Ecto neural progenitor cell (in vitro differentiated cells): Measurements from ENCODE around the gene HSPBP1.

Experiments used
- DNase-seq: peaks from one replicate; pipeline ENCODE4 v3.0.0-alpha.2; 2018; ENCODE audit warnings: low spot score

The HSPBP1 gene

DNA sequence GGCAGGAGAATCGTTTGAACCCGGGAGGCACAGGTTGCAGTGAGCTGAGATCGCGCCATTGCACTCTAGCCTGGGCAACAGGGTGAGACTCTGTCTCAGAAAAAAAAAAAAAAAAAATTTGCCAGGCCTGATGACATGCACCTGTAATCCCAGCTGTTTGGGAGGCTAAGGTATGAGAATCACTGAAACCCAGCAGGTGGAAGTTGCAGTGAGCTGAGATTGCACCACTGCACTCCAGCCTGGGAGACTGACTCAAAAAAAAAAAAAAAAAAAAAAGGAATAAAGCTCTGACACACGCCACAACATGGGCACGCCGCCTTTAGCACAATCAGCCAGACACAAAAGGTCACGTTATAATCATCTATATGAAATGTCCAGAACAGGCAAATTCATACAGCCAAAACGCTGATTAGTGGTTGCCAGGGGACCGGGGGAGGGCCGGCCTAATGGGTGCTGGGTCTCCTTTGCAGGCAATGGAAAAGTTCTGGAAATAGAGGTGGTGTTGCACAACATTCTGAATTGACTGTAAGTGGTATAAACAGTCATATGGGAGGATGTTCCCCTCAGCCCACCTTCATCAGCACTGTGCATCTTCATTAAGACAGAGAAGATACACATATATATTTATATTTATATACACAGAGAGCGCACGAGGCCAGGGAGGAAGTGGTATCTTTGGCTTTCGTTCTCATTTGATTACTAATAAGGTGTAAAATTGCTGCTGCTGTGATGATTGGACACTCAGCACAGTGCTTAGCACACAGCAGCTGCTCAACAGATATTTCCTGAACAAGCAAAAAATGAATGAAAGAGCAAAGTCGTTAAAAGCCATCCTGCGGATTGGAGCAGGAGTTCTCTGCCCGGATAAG lies 3.8 kb downstream of the HSPBP1 start:
- DNase-seq, result no peak

- no peak for DNase-seq
These were observed 5.8 kb downstream of the HSPBP1 start for GRCh38 chr19:55273978-55274707.

- no peak for DNase-seq
These were observed 7.8 kb downstream of the HSPBP1 start for GRCh38 chr19:55272142-55272541.

DNA sequence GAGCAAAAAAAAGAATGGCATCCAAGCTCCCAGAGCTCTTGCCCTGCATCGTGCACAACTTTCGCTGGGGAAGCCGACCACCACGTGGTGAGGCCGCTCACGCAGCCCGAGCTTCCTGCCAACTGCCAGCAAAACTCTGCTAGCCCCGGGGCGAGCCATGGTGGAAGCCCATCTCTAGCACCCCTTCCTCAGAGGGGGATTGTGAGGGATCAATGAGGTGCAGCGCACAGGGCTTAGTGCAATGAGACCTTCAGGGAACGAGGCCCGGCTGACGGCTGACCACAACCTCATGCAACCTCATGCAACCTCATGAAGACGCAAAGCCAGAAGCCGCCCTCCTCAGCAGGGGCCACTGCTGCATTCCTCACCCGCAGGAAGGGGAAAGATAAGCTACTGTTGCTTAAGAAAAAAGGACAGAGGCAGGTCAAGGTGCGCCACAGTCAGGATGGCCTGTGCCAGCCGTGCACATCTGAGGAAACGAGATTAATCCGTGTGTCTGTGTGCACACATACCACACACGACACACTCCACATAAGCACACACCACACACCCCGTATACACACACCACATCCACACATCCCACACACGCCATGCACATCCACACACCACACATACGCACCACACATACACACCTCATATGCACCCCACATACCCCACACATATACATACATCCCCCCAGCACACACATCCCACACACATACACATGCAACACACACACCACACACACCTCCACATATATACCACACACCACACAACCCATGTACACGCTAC lies 9.6 kb downstream of the HSPBP1 start:
- no peak for DNase-seq

GRCh38 chr19:55269299-55269698 lies 10.6 kb downstream of the HSPBP1 start:
- DNase-seq, result no peak

GRCh38 chr19:55266840-55267239 lies 13.1 kb downstream of the HSPBP1 start:
- DNase-seq, result no peak

GRCh38 chr19:55266404-55266803 lies 13.5 kb downstream of the HSPBP1 start:
- DNase-seq, result no peak

- no peak for DNase-seq
These were observed 14.1 kb downstream of the HSPBP1 start for GRCh38 chr19:55265723-55266386.

- DNase-seq, result no peak
These were observed 14.7 kb downstream of the HSPBP1 start for GRCh38 chr19:55265173-55265572.

GRCh38 chr19:55264531-55264930 lies 15.4 kb downstream of the HSPBP1 start:
- no peak for DNase-seq

GRCh38 chr19:55262359-55262758 lies 17.6 kb downstream of the HSPBP1 start:
- no peak for DNase-seq

- no peak for DNase-seq
These were observed 18.2 kb downstream of the HSPBP1 start for GRCh38 chr19:55261671-55262126.

GRCh38 chr19:55259540-55260210 lies 20.2 kb downstream of the HSPBP1 start:
- peak; percentile 58 for DNase-seq

DNA sequence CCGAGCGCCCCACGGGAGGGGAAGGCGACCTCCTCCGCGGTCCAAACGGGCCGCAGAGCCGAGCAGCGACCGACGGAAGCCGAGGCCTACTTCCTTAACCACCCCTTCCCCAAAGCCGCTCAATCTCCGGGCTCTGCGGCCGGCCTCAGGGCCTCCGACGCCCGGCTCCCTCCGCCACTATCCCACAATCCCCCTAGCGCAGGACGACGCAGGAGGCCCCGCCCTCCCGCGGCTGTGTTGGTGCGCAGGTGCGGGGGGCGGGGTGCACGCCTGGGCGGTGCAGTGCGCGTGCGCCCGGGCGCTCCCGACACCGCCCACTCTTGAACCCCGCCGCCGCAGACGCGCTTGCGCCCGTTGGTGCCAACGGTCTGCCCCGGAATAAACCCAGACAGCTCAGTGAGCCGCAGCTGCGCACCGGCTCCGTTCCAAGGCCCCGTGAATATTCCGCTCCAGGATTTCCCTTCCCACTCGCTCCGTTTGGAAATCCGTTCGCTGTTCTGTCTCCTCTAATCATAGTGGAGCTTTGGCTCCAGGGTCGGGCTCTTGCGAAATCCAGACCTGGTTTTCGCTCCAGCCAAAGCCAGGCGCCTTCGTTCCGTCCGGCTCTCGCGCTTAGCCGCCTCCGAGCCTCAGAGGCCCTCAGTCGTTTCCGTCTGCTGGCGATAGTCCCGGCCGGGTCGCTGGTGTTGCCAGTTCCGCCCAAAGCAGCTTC lies 20.9 kb downstream of the HSPBP1 start, which contains the start of gene PPP6R1:
TSS of gene PPP6R1 (minus strand) at position 190 of the 712 bp plus-strand sequence. CDS start 11,914 bp downstream, outside the sequence.
- DNase-seq, result peak; percentile 96

DNA sequence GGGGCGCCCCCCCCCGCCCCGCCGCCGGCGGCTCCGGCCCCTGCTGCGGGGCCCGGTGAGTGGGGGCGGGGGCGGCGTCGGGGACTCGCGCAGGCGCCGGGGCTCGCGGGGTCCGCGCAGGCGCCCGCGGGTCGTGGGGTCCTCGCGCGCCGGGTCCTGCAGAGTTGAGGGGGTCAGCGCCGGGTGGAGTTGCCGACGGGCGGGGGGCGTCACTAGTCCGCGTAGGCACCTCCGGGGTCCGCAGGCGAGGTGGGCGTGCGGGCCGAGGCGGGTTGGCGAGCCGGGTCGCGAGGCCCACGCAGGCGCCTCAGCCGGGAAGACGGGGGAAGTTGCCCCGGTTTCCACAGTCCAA lies 21.5 kb downstream of the HSPBP1 start:
- DNase-seq, result no peak

DNA sequence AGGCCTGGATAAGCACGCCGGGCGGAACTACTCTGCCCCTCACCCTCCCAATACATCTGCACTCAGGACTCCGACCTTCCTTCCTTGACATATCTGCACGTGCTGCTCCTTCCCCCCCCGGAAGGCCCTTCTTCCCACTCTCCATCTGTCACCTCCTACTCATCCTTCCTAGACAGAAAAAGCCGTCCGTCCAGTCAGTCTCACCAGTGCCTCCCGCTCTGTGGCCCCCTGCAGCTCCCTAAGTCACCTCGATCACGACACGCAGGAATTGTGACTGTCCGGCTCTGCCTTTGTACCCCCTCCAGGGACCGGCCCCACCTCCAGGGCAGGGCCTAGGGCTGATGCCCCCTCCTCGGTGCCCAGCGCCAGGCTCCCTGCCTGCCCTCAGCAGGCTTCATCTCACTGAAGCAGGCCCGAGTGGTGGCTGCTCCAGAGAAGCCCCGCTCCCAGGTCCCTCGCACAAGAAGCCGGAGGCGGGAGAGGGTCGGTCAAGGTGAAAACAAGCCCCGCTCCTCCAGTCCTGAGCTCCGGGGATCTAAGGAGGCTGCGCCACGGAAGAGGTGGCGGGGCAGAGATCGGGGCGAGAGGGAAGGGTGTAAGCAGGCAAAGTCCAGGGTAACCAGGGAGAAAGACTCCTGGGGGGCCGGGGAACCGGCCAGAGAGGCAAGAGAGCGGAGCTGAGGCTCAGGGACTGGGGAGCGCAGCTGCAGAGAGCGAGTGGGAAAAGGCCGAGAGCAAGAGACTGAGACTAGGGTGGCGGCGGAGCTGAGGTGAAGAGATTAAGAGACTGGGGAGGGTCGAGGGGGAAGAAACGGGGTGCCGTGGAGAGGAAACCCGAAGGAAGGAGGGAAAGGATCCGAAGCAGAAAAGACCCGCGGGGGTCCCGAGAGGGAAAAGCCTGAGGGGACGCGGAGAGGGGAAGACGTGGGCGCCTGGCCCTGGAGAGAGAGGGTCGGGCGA lies 22.2 kb downstream of the HSPBP1 start:
- peak; percentile 59 for DNase-seq

GRCh38 chr19:55256562-55257460 lies 23.1 kb downstream of the HSPBP1 start:
- DNase-seq, result no peak
